ENCODE measurements around the gene TRIM50.

TRIM50 gene

DNA sequence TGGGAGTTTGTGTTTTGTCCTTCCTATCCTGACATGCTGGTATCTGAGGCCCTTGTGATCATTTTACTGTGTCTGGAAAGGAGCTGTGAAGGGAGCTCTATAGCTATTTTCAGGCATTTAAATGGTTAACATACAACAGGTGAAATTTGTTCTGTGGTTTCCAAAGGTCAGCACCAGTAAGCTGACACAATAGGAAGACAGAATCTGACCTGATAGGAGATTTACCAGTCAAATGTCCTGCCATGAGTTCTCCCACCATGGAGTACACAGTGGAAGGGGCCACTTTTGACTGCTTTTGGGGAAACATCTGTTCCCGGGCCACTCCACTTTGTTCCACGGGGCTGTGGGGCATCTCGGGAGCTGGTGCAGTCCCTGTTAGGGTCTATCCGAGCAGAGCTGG, 17.7 kb upstream of the TRIM50 start:
- no peak for DNase-seq (ENCODE audit: extremely low spot score)
- TF ChIP-seq NFRKB (IDR thresholded peaks at IDR 0.05) (no peak), ARNT (IDR thresholded peaks at IDR 0.05) (no peak), CTBP1 (IDR thresholded peaks at IDR 0.05; ENCODE audit: borderline replicate concordance) (no peak), BHLHE40 (IDR thresholded peaks at IDR 0.05; ENCODE audit: borderline replicate concordance) (no peak), HDGF (IDR thresholded peaks at IDR 0.05; ENCODE audit: borderline replicate concordance) (no peak), ELF4 (IDR thresholded peaks at IDR 0.05) (no peak), LEF1 (IDR thresholded peaks at IDR 0.05; ENCODE audit: borderline replicate concordance) (no peak), FOXA1 (IDR thresholded peaks at IDR 0.05) (no peak), SUZ12 (IDR thresholded peaks at IDR 0.05) (no peak), FOXK2 (IDR thresholded peaks at IDR 0.05) (no peak), TARDBP (IDR thresholded peaks at IDR 0.05) (no peak), FOXM1 (IDR thresholded peaks at IDR 0.05; ENCODE audit: borderline replicate concordance) (no peak)
- TF ChIP-seq, protein P1, sequence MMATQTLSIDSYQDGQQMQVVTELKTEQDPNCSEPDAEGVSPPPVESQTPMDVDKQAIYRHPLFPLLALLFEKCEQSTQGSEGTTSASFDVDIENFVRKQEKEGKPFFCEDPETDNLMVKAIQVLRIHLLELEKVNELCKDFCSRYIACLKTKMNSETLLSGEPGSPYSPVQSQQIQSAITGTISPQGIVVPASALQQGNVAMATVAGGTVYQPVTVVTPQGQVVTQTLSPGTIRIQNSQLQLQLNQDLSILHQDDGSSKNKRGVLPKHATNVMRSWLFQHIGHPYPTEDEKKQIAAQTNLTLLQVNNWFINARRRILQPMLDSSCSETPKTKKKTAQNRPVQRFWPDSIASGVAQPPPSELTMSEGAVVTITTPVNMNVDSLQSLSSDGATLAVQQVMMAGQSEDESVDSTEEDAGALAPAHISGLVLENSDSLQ (IDR thresholded peaks at IDR 0.05), result no peak
- ChIA-PET CTCF (no interaction called here), POLR2A (no interaction called here)

DNA sequence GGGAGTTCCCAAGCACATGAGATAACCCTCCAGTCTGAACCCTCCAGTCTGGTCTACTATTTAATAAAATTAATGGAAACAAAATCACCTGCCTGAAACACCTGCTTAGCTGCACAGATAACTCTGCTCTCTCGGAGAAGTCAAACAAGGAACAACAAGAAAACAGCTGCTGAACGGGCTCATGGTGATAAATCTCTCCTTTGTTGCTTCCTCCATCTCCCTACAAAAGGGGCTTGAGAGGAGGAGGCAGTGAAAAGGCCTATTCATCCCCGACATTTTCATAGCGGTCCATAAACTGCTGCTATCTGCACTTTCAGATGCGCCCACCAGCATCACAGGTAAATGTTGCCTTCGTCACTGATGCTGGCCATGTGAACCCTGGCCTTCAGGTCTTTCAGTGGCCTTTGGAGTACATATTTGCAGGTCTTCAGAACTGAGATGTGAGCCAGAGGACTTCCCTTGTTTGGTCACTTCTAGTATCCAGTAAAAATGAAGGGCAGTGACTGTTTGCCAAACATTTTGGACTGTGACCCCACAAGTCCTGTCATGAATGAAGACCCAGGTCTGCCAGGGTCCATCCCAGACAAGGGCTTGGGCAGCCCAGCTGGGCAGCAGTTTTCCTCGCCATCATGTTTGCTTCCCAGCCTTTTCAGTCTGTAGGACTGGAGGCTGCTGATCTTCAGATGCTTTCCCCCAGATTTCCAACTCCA, 15.9 kb upstream of the TRIM50 start:
- POLR2A ChIA-PET, result no interaction called here
- no peak for DNase-seq (ENCODE audit: extremely low spot score)
- no peak for TF ChIP-seq ZNF384 (IDR thresholded peaks at IDR 0.05)
- TF ChIP-seq, protein P1 (IDR thresholded peaks at IDR 0.05), result no peak
- no peak for TF ChIP-seq SUZ12 (IDR thresholded peaks at IDR 0.05)
- TF ChIP-seq CTBP1 (IDR thresholded peaks at IDR 0.05; ENCODE audit: borderline replicate concordance), result no peak
- TF ChIP-seq L3MBTL2 (conservative IDR thresholded peaks at IDR 0.05), result no peak
- TF ChIP-seq ARNT (IDR thresholded peaks at IDR 0.05), result no peak
- no peak for TF ChIP-seq SP1 (IDR thresholded peaks at IDR 0.05)
- no peak for TF ChIP-seq HDGF (IDR thresholded peaks at IDR 0.05; ENCODE audit: borderline replicate concordance)
- TF ChIP-seq FOXA1 (IDR thresholded peaks at IDR 0.05), result no peak
- no peak for TF ChIP-seq ELF4 (IDR thresholded peaks at IDR 0.05)
- CTCF ChIA-PET, result interaction anchor here (0.7 kb wide), 1 partner anchor 44 kb away, joined by 11 read pairs; no protein-coding TSS in a partner anchor

DNA sequence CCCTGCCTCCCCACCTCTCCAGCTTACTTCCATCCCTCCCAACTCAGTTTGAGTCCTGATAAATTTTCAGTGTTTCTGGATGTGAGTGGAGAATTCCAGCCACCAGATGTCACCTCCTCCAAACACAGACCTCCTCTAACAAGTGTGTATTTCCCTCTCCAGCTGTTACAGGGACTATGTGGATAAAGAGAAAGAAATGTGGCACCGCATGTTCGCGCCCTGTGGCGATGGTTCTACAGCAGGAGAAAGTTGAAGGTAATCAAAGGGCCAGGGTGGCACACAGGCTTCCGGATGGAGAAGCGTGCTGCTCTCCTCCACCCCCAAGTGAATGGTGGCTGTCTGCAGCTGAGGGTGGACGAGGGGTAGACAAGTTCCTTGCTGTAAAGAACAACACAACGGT, 14.8 kb upstream of the TRIM50 start:
- ChIA-PET POLR2A (no interaction called here), CTCF (interaction anchor here (0.6 to 1.5 kb wide), 4 partner anchors 9 to 109 kb away, joined by 3 to 4 read pairs (median 3); no protein-coding TSS in a partner anchor)
- peak; percentile 42 for DNase-seq (ENCODE audit: extremely low spot score)
- TF ChIP-seq SP1 (IDR thresholded peaks at IDR 0.05), result no peak
- TF ChIP-seq L3MBTL2 (conservative IDR thresholded peaks at IDR 0.05), result no peak
- no peak for TF ChIP-seq ELF4 (IDR thresholded peaks at IDR 0.05)
- TF ChIP-seq TARDBP (IDR thresholded peaks at IDR 0.05), result no peak
- no peak for TF ChIP-seq ZNF384 (IDR thresholded peaks at IDR 0.05)

DNA sequence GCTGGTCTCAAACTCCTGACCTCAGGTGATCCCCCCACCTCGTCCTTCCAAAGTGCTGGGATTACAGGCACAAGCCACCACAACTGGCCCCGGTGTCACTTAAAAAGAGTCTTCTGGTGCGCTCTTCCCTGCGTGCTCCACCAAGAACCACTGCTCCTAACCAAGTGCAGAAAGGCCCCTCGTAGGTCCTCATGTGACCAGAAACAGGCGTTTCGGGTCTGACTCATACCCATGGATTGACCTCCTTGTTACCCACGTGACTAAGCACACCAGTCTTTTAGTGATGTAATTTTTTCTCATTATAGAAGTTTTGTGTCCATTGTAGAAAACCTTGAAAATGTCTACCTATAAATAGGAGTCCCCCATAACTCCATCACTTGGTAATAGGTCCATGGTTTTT, 14.0 kb upstream of the TRIM50 start:
- DNase-seq (ENCODE audit: extremely low spot score), result peak; percentile 21
- CTCF ChIA-PET, result interaction anchor here (0.6 to 1.5 kb wide), 4 partner anchors 10 to 110 kb away, joined by 3 to 4 read pairs (median 3); no protein-coding TSS in a partner anchor
- TF ChIP-seq ARNT (IDR thresholded peaks at IDR 0.05) (no peak), SP1 (IDR thresholded peaks at IDR 0.05) (no peak), L3MBTL2 (conservative IDR thresholded peaks at IDR 0.05) (no peak), LEF1 (IDR thresholded peaks at IDR 0.05; ENCODE audit: borderline replicate concordance) (no peak), FOXK2 (IDR thresholded peaks at IDR 0.05) (no peak), ZNF384 (IDR thresholded peaks at IDR 0.05) (no peak), NFRKB (IDR thresholded peaks at IDR 0.05) (no peak), FOXM1 (IDR thresholded peaks at IDR 0.05; ENCODE audit: borderline replicate concordance) (no peak), SUZ12 (IDR thresholded peaks at IDR 0.05) (no peak), HDGF (IDR thresholded peaks at IDR 0.05; ENCODE audit: borderline replicate concordance) (no peak)
- TF ChIP-seq, protein P1 (IDR thresholded peaks at IDR 0.05), result no peak
- POLR2A ChIA-PET, result no interaction called here

DNA sequence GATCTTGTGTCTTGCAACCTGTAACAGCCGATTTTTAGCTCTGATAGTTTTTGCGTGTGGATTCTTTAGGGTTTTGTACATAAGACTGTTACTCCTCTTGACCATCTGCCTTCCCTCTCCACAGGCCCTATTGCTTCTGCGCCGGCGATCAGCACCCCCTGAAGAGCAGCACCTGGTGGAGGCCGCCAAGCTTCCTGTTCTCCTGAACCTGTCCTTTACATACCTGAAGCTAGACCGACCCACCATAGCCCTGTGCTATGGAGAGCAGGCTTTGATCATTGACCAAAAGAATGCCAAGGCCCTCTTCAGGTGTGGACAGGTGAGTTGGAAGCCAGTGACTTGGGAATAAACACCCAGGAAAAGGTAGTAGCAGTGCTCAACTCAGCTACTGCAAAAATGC, 12.6 kb upstream of the TRIM50 start:
- CTCF ChIA-PET, result no interaction called here
- POLR2A ChIA-PET, result no interaction called here
- no peak for TF ChIP-seq BHLHE40 (IDR thresholded peaks at IDR 0.05; ENCODE audit: borderline replicate concordance)
- no peak for TF ChIP-seq ZNF384 (IDR thresholded peaks at IDR 0.05)
- no peak for TF ChIP-seq L3MBTL2 (conservative IDR thresholded peaks at IDR 0.05)
- no peak for TF ChIP-seq ARNT (IDR thresholded peaks at IDR 0.05)
- TF ChIP-seq TARDBP (IDR thresholded peaks at IDR 0.05), result no peak
- no peak for TF ChIP-seq NFRKB (IDR thresholded peaks at IDR 0.05)
- TF ChIP-seq, protein P1 (IDR thresholded peaks at IDR 0.05), result no peak
- no peak for TF ChIP-seq HDGF (IDR thresholded peaks at IDR 0.05; ENCODE audit: borderline replicate concordance)
- TF ChIP-seq SP1 (IDR thresholded peaks at IDR 0.05), result no peak
- no peak for TF ChIP-seq FOXA1 (IDR thresholded peaks at IDR 0.05)
- TF ChIP-seq FOXK2 (IDR thresholded peaks at IDR 0.05), result no peak
- TF ChIP-seq FOXM1 (IDR thresholded peaks at IDR 0.05; ENCODE audit: borderline replicate concordance), result no peak
- no peak for TF ChIP-seq SUZ12 (IDR thresholded peaks at IDR 0.05)
- TF ChIP-seq ELF4 (IDR thresholded peaks at IDR 0.05), result no peak
- TF ChIP-seq CTBP1 (IDR thresholded peaks at IDR 0.05; ENCODE audit: borderline replicate concordance), result no peak
- no peak for TF ChIP-seq LEF1 (IDR thresholded peaks at IDR 0.05; ENCODE audit: borderline replicate concordance)
- DNase-seq (ENCODE audit: extremely low spot score), result no peak
